SU-DHL-6 (cell line): ENCODE measurements around the gene TEX101.

Experiments
- H2AFZ ChIP-seq: fragments of 200-600 bp; sonication (generic); 2 replicates; pipeline ENCODE4 v1.6.1; 2014; ENCODE audit warnings: low read depth, mild to moderate bottlenecking, moderate library complexity, mixed read lengths, antibody characterized with exemption, low read length; ENCODE audit not compliant: severe bottlenecking
- H3F3A ChIP-seq: fragments of 200-600 bp; shearing (Covaris generic); 2 replicates; pipeline ENCODE4 v1.6.0; 2016; ENCODE audit warnings: antibody characterized with exemption, mild to moderate bottlenecking; ENCODE audit not compliant: insufficient read depth
- H3K27ac ChIP-seq: fragments of 200-600 bp; sonication (generic); 2 replicates; pipeline ENCODE4 v1.5.1; 2016; ENCODE audit warnings: low read depth, mild to moderate bottlenecking, low read length, moderate library complexity, mixed read lengths
- H3K27me3 ChIP-seq: fragments of 200-600 bp; sonication (generic), shearing (Covaris generic); 2 replicates; pipeline ENCODE4 v1.6.0; 2014; ENCODE audit warnings: mild to moderate bottlenecking, low read length
- H3K36me3 ChIP-seq: fragments of 200-600 bp; sonication (generic); 2 replicates; pipeline ENCODE4 v1.6.1; 2014; ENCODE audit warnings: mild to moderate bottlenecking, low read length, mixed read lengths
- H3K4me2 ChIP-seq: fragments of 300-600, 200-600 bp; shearing (Covaris generic), sonication (generic); 2 replicates; pipeline ENCODE4 v1.6.0; 2014; ENCODE audit warnings: low read length, low read depth, mild to moderate bottlenecking; ENCODE audit not compliant: poor library complexity, severe bottlenecking
- H3K4me3 ChIP-seq: fragments of 200-600 bp; sonication (generic); 2 replicates; pipeline ENCODE4 v1.5.1; 2014; ENCODE audit warnings: antibody characterized with exemption, low read length, mild to moderate bottlenecking, mixed read lengths; ENCODE audit not compliant: insufficient read depth, poor library complexity, severe bottlenecking
- H3K79me2 ChIP-seq: fragments of 200-600 bp; sonication (generic); 2 replicates; pipeline ENCODE4 v1.6.1; 2014; ENCODE audit warnings: mild to moderate bottlenecking, low read length, moderate library complexity; ENCODE audit not compliant: insufficient read depth
- H3K9ac ChIP-seq: fragments of 200-600 bp; sonication (generic); 2 replicates; pipeline ENCODE4 v1.7.0; 2014; ENCODE audit warnings: mild to moderate bottlenecking, low read length
- H3K9me2 ChIP-seq: fragments of 200-600 bp; sonication (generic); replicated peaks from 2 replicates; pipeline ENCODE4 v1.6.1; 2014; ENCODE audit warnings: low read length; ENCODE audit not compliant: insufficient read depth
- H3K9me3 ChIP-seq: fragments of 200-600 bp; sonication (generic); 2 replicates; pipeline ENCODE4 v1.6.1; 2014; ENCODE audit warnings: low read length, mixed read lengths; ENCODE audit not compliant: insufficient read depth
- H4K20me1 ChIP-seq: fragments of 200-600 bp; sonication (generic); 2 replicates; pipeline ENCODE4 v1.6.1; 2014; ENCODE audit warnings: low read depth, mild to moderate bottlenecking, antibody characterized with exemption, low read length, moderate library complexity, mixed read lengths
- CTCF ChIP-seq: fragments of 200-600 bp; sonication (generic); IDR thresholded peaks from one replicate; pipeline ENCODE4 v1.5.1; 2017; ENCODE audit warnings: antibody characterized with exemption, mild to moderate bottlenecking, low read length, moderate library complexity; ENCODE audit not compliant: insufficient read depth, poor library complexity, severe bottlenecking
- EZH2phosphoT487 ChIP-seq: fragments of 200-600 bp; sonication (generic), shearing (Covaris generic); conservative IDR thresholded peaks from 2 replicates; pipeline ENCODE4 v1.6.1; 2018; ENCODE audit warnings: mild to moderate bottlenecking, antibody characterized with exemption, low read length, moderate library complexity, mixed read lengths

Gene TEX101

GRCh38 chr19:43452582-43452981, 37.9 kb downstream of the TEX101 start:
- H3K4me3 ChIP-seq: no peak overlapping the region
- no peak for TF ChIP-seq EZH2phosphoT487
- no peak for TF ChIP-seq CTCF
- H3K9ac ChIP-seq: no peak overlapping the region
- H3K36me3 ChIP-seq: no peaks in the 10 kb centered on the region
- H3K27ac ChIP-seq: no peak overlapping the region
- no peaks in the 10 kb centered on the region for H3K79me2 ChIP-seq
- no peak overlapping the region for H2AFZ ChIP-seq
- no peaks in the 10 kb centered on the region for H3K9me3 ChIP-seq
- H3K9me2 ChIP-seq: no peaks in the 10 kb centered on the region
- no peaks in the 10 kb centered on the region for H3K27me3 ChIP-seq
- H3F3A ChIP-seq: no peaks in the 10 kb centered on the region
- no peak overlapping the region for H3K4me2 ChIP-seq
- no peaks in the 10 kb centered on the region for H4K20me1 ChIP-seq

GRCh38 chr19:43454031-43454430, 39.3 kb downstream of the TEX101 start:
- no peaks in the 10 kb centered on the region for H3K9me2 ChIP-seq
- H4K20me1 ChIP-seq: no peaks in the 10 kb centered on the region
- no peak overlapping the region for H3K27ac ChIP-seq
- H2AFZ ChIP-seq: no peak overlapping the region
- H3K36me3 ChIP-seq: no peaks in the 10 kb centered on the region
- H3F3A ChIP-seq: no peaks in the 10 kb centered on the region
- H3K4me2 ChIP-seq: no peak overlapping the region
- no peaks in the 10 kb centered on the region for H3K27me3 ChIP-seq
- TF ChIP-seq EZH2phosphoT487 (no peak), CTCF (no peak)
- H3K4me3 ChIP-seq: no peak overlapping the region
- no peaks in the 10 kb centered on the region for H3K9me3 ChIP-seq
- H3K79me2 ChIP-seq: no peaks in the 10 kb centered on the region
- H3K9ac ChIP-seq: no peak overlapping the region

GRCh38 chr19:43455321-43456113, 40.8 kb downstream of the TEX101 start:
- H3K27ac ChIP-seq: no peak overlapping the region
- H3K27me3 ChIP-seq: no peaks in the 10 kb centered on the region
- H3K9me3 ChIP-seq: no peaks in the 10 kb centered on the region
- TF ChIP-seq CTCF (no peak), EZH2phosphoT487 (no peak)
- H3K9ac ChIP-seq: no peak overlapping the region
- no peaks in the 10 kb centered on the region for H3K9me2 ChIP-seq
- no peak overlapping the region for H2AFZ ChIP-seq
- H3K4me2 ChIP-seq: no peak overlapping the region
- H3K79me2 ChIP-seq: no peaks in the 10 kb centered on the region
- no peaks in the 10 kb centered on the region for H3K36me3 ChIP-seq
- no peak overlapping the region for H3K4me3 ChIP-seq
- H4K20me1 ChIP-seq: no peaks in the 10 kb centered on the region
- no peaks in the 10 kb centered on the region for H3F3A ChIP-seq
